CD4-positive, CD25-positive, alpha-beta regulatory T cell (primary cell): ENCODE measurements around the gene CACNB3. TPM values are rescaled to one million over a fixed set of nuclear protein-coding genes. Genes with fewer than 3 reads are reported as not detected.

Source experiments
- ATAC-seq, 2 donors: fragments of 150-1000 bp; cut with Tn5 transposase; one replicate each; pipeline ENCODE4 v1.10.0; 2021; ENCODE audit warnings: low read depth in 2 of 2, moderate number of reproducible peaks in 2 of 2, moderate library complexity in 1 of 2
- DNase-seq, 3 donors: peaks; one replicate each; pipeline versions ENCODE4 v3.0.0 to v3.0.0-alpha.2; 2012 to 2022; ENCODE audit warnings: mixed read lengths in 1 of 3
- H3K27ac ChIP-seq: one replicate; pipeline ENCODE4 v1.7.0; 2013; ENCODE audit warnings: mild to moderate bottlenecking, low read length; ENCODE audit not compliant: insufficient read depth, poor library complexity, severe bottlenecking
- H3K27me3 ChIP-seq: one replicate; pipeline ENCODE4 v1.7.0; 2013; ENCODE audit warnings: low read length; ENCODE audit not compliant: control insufficient read depth, insufficient read depth
- H3K36me3 ChIP-seq: one replicate; pipeline ENCODE4 v1.7.0; 2013; ENCODE audit warnings: mild to moderate bottlenecking, low read length, moderate library complexity; ENCODE audit not compliant: control insufficient read depth, insufficient read depth
- H3K4me1 ChIP-seq: 2 replicates; pipeline ENCODE4 v1.7.0; 2013; ENCODE audit warnings: mild to moderate bottlenecking, low read length; ENCODE audit not compliant: insufficient read depth, control insufficient read depth, poor library complexity, severe bottlenecking
- H3K4me3 ChIP-seq: one replicate; pipeline ENCODE4 v1.7.0; 2013; ENCODE audit warnings: low read depth, mild to moderate bottlenecking, low read length, moderate library complexity
- H3K9me3 ChIP-seq, 2 experiments: 1 replicate in 1 of 2; 2 replicates in 1 of 2; pipeline ENCODE4 v1.7.0; 2013; ENCODE audit warnings: low read length in 2 of 2, mild to moderate bottlenecking in 1 of 2, moderate library complexity in 1 of 2; ENCODE audit not compliant: control insufficient read depth in 2 of 2
- H3K27ac Mint-ChIP-seq, 3 donors: one replicate each; pipeline ENCODE4 v1.8.0; 2020 to 2022; ENCODE audit warnings: mild to moderate bottlenecking in 3 of 3, mixed read lengths in 3 of 3, moderate library complexity in 2 of 3
- H3K27me3 Mint-ChIP-seq: one replicate; pipeline ENCODE4 v1.8.0; 2022; ENCODE audit warnings: mild to moderate bottlenecking, mixed read lengths
- H3K36me3 Mint-ChIP-seq: one replicate; pipeline ENCODE4 v1.8.0; 2020; ENCODE audit warnings: mixed read lengths
- H3K4me1 Mint-ChIP-seq, 4 donors: one replicate each; pipeline ENCODE4 v1.8.0; 2020 to 2022; ENCODE audit warnings: mixed read lengths in 4 of 4, mild to moderate bottlenecking in 1 of 4
- H3K4me3 Mint-ChIP-seq, 4 donors: one replicate each; pipeline ENCODE4 v1.8.0; 2020 to 2022; ENCODE audit warnings: mild to moderate bottlenecking in 4 of 4, mixed read lengths in 4 of 4, moderate library complexity in 3 of 4
- H3K9me3 Mint-ChIP-seq, 7 donors: one replicate each; pipeline ENCODE4 v1.8.0; 2020 to 2022; ENCODE audit warnings: mixed read lengths in 7 of 7, mild to moderate bottlenecking in 3 of 7, moderate library complexity in 2 of 7
- polyA plus RNA-seq, 4 donors: library from polyadenylated mRNA; unstranded; fragments of 300-500 nt; fragmentation: Illumina TruSeq; gene quantifications; one replicate each; pipeline ENCODE4 v1.2.3, GENCODE V29; 2021
- total RNA-seq: library from RNA; stranded (reverse); gene quantifications from one replicate; pipeline ENCODE4 v1.2.3, GENCODE V29; 2022

The CACNB3 gene
- total and polyA plus RNA-seq, 5 donors from 2014 or later = 0.32 to 9.1 (median 1.3) TPM

DNA sequence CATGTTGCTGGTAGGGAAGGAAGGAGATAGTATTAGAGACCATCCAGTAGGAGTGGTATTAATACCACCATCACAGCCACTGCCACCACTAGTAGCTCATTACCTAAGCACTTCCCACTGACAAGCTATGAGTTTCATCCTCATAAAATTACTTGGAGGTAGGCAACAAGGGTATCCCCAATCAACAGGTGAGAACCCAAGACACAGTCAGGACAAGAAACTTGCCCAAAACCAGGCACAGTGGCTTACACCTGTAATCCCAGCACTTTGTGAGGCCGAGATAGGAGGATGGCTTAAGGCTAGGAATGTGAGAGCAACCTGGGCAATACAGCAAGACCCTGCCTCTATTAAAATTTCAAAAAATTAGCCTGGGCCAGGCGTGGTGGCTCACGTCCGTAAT lies 34.9 kb upstream of the CACNB3 start:
- Histone ChIP-seq H3K4me3 (no peak overlapping the region), H3K27me3 (peaks cover 2% of the 10 kb centered on the region), H3K36me3 (no peaks in the 10 kb centered on the region), H3K4me1 (peaks cover 3% of the 10 kb centered on the region), H3K9me3 (no peaks in the 10 kb centered on the region), H3K27ac (no peak overlapping the region)
- Mint-ChIP-seq H3K4me3 (no peak overlapping the region), H3K4me1 (peaks cover 0 to 7% (median 0%) of the 10 kb centered on the region in 4 donors), H3K27ac (no peak overlapping the region), H3K9me3 (no peaks in the 10 kb centered on the region), H3K36me3 (no peaks in the 10 kb centered on the region), H3K27me3 (peaks cover 50% of the 10 kb centered on the region)
- ATAC-seq (no peak), DNase-seq (no peak)

DNA sequence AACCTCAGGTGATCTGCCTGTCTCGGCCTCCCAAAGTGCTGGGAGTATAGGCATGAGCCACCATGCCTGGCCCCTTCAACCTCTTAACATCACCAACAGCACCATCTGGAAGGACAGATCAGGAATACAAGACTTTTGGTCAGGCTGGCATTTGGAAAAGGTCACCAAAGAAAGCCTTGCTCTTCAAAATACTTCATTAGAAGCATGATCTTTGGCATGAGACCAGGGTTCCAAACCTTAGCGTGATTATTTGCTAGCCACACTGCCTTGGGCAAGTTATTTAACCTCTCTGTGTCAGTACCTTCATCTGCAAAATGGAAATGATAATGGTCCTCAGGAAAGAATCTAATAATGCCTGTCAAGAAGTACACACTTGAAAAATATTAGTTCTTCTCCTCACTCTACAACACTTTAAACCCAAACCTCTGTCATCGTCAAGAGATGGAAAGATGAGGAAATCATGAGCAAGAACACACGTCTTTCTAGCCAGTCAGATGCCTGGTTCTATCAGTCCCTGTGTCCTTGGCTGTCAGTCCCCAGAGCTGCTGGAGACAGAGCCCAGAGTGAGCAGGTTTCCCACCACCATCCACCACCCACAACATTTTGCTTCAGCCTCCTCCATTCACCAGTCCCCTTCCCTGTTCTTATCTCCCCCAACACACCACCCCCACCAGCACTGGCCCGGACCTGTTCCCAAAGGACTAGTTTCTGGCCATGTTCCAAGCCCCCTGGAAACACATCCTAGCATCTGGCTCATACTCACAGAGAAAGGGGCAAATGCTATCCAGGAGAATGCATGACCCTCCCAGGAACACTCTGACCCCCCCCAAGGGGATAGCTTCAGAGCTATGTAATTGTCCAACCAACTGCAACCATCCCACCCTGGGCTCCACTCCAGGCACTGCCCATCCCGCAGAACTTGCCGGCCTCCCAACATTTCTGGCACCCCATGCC lies 31.4 kb upstream of the CACNB3 start:
- Histone ChIP-seq H3K9me3 (no peaks in the 10 kb centered on the region), H3K4me3 (no peak overlapping the region), H3K36me3 (no peaks in the 10 kb centered on the region), H3K4me1 (peaks cover 13% of the 10 kb centered on the region), H3K27ac (no peak overlapping the region), H3K27me3 (peaks cover 6% of the 10 kb centered on the region)
- H3K27ac Mint-ChIP-seq = peak overlapping the region in 1 of 3 donors; percentile 45
- no peak for ATAC-seq
- no peak overlapping the region for H3K4me3 Mint-ChIP-seq
- H3K4me1 Mint-ChIP-seq = peaks cover 0 to 18% (median 0%) of the 10 kb centered on the region in 4 donors
- H3K27me3 Mint-ChIP-seq = peaks cover 62% of the 10 kb centered on the region
- no peak for DNase-seq
- no peaks in the 10 kb centered on the region for H3K9me3 Mint-ChIP-seq
- H3K36me3 Mint-ChIP-seq = no peaks in the 10 kb centered on the region

DNA sequence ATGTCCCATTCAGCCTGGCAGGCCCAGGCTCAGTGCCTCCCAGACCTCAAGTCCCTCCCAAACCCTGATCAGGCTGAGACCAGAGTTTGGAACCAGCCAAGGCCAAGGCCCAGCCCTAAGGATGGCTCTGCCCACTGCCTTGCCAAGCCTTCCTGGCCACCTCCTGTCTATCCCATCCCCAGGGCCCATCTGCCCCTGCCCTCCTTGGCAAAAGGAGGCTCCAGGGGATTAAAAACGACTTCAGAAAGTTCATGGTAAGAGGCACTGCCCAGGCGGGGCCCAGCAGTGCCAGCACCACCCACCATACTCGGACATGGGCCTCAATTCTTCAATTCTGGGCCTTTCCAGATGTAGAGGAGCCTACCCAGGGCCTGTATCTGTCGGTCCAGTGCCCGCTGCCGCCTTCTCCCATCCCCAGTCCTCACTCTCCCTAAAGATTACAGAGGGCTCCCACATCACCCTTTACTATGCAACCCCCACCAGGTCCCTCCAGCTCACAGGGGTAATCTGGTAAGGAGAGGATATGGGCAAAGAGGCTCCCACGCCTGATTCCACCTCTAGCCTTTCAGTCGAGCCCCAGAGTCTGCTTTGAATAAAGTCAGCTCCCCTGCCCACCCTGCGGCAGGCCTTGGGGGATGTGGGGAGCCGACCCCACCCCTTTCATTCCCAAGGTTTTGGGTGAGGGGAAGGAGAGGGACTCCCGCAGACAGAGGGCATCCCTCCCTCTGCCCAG lies 30.3 kb upstream of the CACNB3 start:
- no peaks in the 10 kb centered on the region for H3K36me3 ChIP-seq

DNA sequence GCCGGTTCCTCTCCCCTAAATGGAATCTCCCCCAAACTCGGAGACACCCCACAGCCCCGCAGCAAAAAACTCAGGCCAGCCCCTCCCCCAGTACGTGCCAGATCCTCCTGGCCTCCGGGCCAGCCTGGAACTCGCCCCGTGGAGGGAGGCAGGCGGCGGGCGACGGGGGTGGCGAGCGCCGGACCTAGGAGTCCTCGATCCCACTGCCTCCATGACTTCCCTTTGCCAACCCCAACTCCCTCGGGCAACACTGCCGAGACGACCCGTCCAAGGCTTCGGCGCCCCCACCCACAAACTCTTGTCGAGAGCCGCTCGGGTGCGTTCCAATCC lies 29.8 kb upstream of the CACNB3 start:
- no peak overlapping the region for H3K27ac Mint-ChIP-seq
- Histone ChIP-seq H3K9me3 (no peaks in the 10 kb centered on the region), H3K27me3 (peaks cover 6% of the 10 kb centered on the region), H3K4me1 (peaks cover 13% of the 10 kb centered on the region), H3K27ac (no peak overlapping the region), H3K36me3 (no peaks in the 10 kb centered on the region), H3K4me3 (no peak overlapping the region)
- no peak for ATAC-seq
- no peaks in the 10 kb centered on the region for H3K9me3 Mint-ChIP-seq
- H3K36me3 Mint-ChIP-seq = no peaks in the 10 kb centered on the region
- H3K4me3 Mint-ChIP-seq = peak overlapping the region in 3 of 4 donors; percentile 54 to 62 (median 57)
- peaks cover 0 to 18% (median 0%) of the 10 kb centered on the region in 4 donors for H3K4me1 Mint-ChIP-seq
- DNase-seq = no peak
- H3K27me3 Mint-ChIP-seq = peaks cover 62% of the 10 kb centered on the region

More for the DNA sequence above, 30.3 kb upstream of the CACNB3 start:
- Mint-ChIP-seq H3K4me1 (peaks cover 0 to 18% (median 0%) of the 10 kb centered on the region in 4 donors), H3K27ac (peak overlapping the region in 1 of 3 donors; percentile 76), H3K9me3 (no peaks in the 10 kb centered on the region), H3K4me3 (peak overlapping the region in 3 of 4 donors; percentile 54 to 66 (median 62)), H3K27me3 (peaks cover 62% of the 10 kb centered on the region), H3K36me3 (no peaks in the 10 kb centered on the region)
- H3K27me3 ChIP-seq = peaks cover 6% of the 10 kb centered on the region
- H3K4me3 ChIP-seq = no peak overlapping the region
- ATAC-seq (no peak), DNase-seq (no peak)
- H3K4me1 ChIP-seq = peaks cover 13% of the 10 kb centered on the region
- no peaks in the 10 kb centered on the region for H3K9me3 ChIP-seq
- no peak overlapping the region for H3K27ac ChIP-seq

DNA sequence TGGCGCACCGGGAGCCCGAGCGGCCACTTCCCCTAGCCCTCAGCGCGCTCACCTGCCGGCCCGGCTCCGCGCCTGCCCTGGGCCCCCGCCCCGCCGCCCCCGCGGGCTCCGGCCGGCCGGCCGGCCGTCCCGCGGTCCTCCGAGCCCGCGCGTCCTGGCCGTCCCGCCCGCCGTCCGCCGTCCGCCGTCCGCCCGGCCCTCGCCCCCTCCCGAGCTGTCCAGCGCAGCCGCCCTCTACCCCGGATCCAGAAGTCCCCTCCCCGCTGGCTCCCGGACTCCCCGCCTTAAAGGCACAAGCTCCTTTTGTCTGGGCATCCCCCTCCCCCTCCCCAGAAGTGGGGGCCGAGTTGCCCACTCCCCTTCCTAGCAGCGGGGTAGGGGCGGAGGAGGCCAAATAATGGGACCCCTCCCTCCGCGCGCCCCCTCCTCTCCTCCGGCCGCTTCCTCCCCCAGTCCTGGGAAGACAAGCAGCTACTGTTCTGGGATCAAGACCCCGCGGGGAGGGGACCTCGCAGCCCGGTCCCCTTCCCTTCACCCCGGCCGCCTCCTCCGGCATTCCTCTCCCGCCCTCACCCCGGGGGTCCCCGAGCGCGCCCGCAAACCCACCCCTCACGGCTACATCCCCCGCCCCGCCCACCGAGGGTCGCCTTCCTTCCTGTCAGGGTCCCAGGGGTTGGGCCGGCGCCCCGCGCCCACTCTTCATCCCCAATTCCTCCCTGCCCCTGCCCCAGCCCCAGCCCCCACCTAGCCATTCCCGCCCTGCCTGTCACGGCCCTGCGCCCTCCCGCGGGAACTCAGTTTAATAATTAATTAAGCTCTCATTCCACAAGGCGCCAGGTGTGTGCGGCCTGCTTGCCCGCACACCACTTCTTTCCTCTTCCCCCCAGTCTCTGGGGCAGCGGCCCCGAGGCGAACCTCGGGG lies 29.2 kb upstream of the CACNB3 start, which contains the start of gene ADCY6:
ADCY6 (minus strand) TSS at position 236 of the 922 bp plus-strand sequence. CDS start 5,655 bp downstream, outside the sequence.
- Mint-ChIP-seq H3K9me3 (no peaks in the 10 kb centered on the region), H3K27ac (peak within 1 kb of the TSS in 1 of 3 donors; percentile 76), H3K4me3 (peak within 1 kb of the TSS; percentile 34 to 66 (median 58)), H3K36me3 (no peaks in the 10 kb centered on the region), H3K4me1 (peaks cover 0 to 18% (median 0%) of the 10 kb centered on the region in 4 donors), H3K27me3 (peaks cover 57% of the 10 kb centered on the region)
- peaks cover 6% of the 10 kb centered on the region for H3K27me3 ChIP-seq
- DNase-seq (no peak), ATAC-seq (no peak)
- H3K4me1 ChIP-seq = peaks cover 13% of the 10 kb centered on the region
- H3K36me3 ChIP-seq = no peaks in the 10 kb centered on the region
- H3K27ac ChIP-seq = no peak within 1 kb of the TSS
- H3K9me3 ChIP-seq = no peaks in the 10 kb centered on the region
- no peak within 1 kb of the TSS for H3K4me3 ChIP-seq

DNA sequence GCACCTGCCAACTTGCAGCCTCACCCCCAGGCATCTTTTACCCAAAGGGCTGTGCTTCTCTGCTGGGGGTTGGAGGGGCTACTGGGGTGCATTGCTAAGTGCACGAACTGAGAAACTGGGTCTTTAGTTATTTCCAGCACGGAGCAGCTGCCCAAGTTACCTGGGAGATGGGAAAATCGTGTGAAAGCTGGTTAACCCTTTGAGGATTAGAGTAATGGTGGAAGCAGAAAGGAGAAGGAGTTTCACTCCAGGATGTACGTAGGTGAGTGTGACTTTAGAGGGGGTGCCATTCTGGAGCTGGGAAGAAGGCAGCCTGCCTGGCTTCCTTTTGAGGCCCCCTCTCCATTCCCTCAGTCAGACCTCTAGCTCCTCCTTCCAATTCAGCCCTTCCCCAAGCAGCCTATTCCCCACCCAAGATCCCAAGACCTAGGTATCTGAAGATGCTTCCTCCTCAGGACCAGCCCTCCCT lies 28.4 kb upstream of the CACNB3 start:
- no peaks in the 10 kb centered on the region for H3K36me3 Mint-ChIP-seq
- peaks cover 13% of the 10 kb centered on the region for H3K4me1 ChIP-seq
- no peaks in the 10 kb centered on the region for H3K36me3 ChIP-seq
- ATAC-seq (no peak), DNase-seq (no peak)
- no peak overlapping the region for H3K27ac ChIP-seq
- peak overlapping the region; percentile 34 to 44 (median 40) for H3K4me3 Mint-ChIP-seq
- H3K9me3 Mint-ChIP-seq = no peaks in the 10 kb centered on the region
- peaks cover 0 to 18% (median 0%) of the 10 kb centered on the region in 4 donors for H3K4me1 Mint-ChIP-seq
- H3K27ac Mint-ChIP-seq = no peak overlapping the region
- H3K9me3 ChIP-seq = no peaks in the 10 kb centered on the region
- peaks cover 6% of the 10 kb centered on the region for H3K27me3 ChIP-seq
- no peak overlapping the region for H3K4me3 ChIP-seq
- peaks cover 52% of the 10 kb centered on the region for H3K27me3 Mint-ChIP-seq

DNA sequence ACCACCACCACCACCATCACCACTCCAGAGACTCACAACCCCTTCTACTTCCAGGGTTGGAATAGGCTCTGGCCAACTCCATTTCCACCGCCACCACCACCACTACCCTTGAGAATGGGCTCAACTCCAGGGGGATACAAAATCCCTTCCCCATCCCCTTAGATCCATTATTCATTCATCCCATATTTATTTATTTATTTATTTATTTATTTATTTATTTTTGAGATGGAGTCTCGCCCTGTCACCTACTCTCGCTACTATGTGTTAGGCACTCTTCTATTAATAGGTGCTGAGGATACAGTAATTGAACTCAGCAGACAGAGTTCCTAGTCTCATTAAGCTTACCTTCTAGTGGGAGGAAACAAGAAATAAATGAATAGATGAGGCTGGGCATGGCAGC lies 24.6 kb upstream of the CACNB3 start:
- Histone ChIP-seq H3K4me1 (peaks cover 8% of the 10 kb centered on the region), H3K36me3 (no peaks in the 10 kb centered on the region), H3K27ac (no peak overlapping the region), H3K9me3 (no peaks in the 10 kb centered on the region), H3K4me3 (no peak overlapping the region), H3K27me3 (peaks cover 4% of the 10 kb centered on the region)
- Mint-ChIP-seq H3K9me3 (no peaks in the 10 kb centered on the region), H3K27ac (no peak overlapping the region), H3K4me1 (peaks cover 0 to 13% (median 1%) of the 10 kb centered on the region in 4 donors), H3K4me3 (no peak overlapping the region), H3K27me3 (peaks cover 19% of the 10 kb centered on the region), H3K36me3 (no peaks in the 10 kb centered on the region)
- no peak for ATAC-seq
- no peak for DNase-seq
